Transverse colon (tissue), 4 donors: Measurements from ENCODE around the gene ASPG. TPM values are rescaled to one million over a fixed set of nuclear protein-coding genes. Genes with fewer than 3 reads are reported as not detected.
A peak's percentile ranks its signal among the peaks of the same experiment; 100 is the strongest.

Source experiments
- DNase-seq: peaks from one replicate; pipeline ENCODE4 v3.0.0-alpha.2; 2019
- H3K27ac ChIP-seq, 4 donors: fragments of 200-600 bp; sonication (generic); 2 replicates each; pipeline ENCODE4 v1.5.1; 2016 to 2018; ENCODE audit warnings: inconsistent platforms in 4 of 4
- H3K27me3 ChIP-seq: fragments of 200-600 bp; sonication (generic); 2 replicates; pipeline ENCODE4 v1.5.1; 2017; ENCODE audit warnings: inconsistent platforms
- H3K36me3 ChIP-seq, 4 donors: fragments of 200-600 bp; sonication (generic); 2 replicates each; pipeline ENCODE4 v1.5.1; 2017 to 2019; ENCODE audit warnings: inconsistent platforms in 4 of 4
- H3K4me1 ChIP-seq, 4 donors: fragments of 200-600 bp; sonication (generic); 2 replicates each; pipeline ENCODE4 v1.5.1; 2017 to 2020; ENCODE audit warnings: inconsistent platforms in 4 of 4
- H3K4me3 ChIP-seq, 4 donors: fragments of 200-600 bp; sonication (generic); 1 replicate in 1 of 4; 2 replicates in 3 of 4; pipeline versions ENCODE4 v1.5.1 to v1.6.1; 2017 to 2019; ENCODE audit warnings: inconsistent platforms in 4 of 4
- H3K9me3 ChIP-seq, 2 donors: fragments of 200-600 bp; sonication (generic); 2 replicates each; pipeline ENCODE4 v1.5.1; 2017 to 2019; ENCODE audit warnings: inconsistent platforms in 2 of 2
- CTCF ChIP-seq, 5 experiments: fragments of 200-600 bp in 3 of 5; fragments of 450-650 bp in 2 of 5; sonication (generic) in 3 of 5; IDR thresholded peaks; 1 replicate in 2 of 5; 2 replicates in 3 of 5; pipeline ENCODE4 v1.5.1; 2016 to 2017; ENCODE audit warnings: antibody characterized with exemption in 5 of 5, inconsistent platforms in 3 of 5, mild to moderate bottlenecking in 2 of 5, moderate library complexity in 1 of 5
- EP300 ChIP-seq: sonication (generic); formaldehyde crosslinking; IDR thresholded peaks from one replicate; pipeline ENCODE4 v1.6.1; 2017; ENCODE audit warnings: antibody characterized with exemption, low read depth
- POLR2A ChIP-seq: fragments of 450-650 bp; IDR thresholded peaks from one replicate; pipeline ENCODE4 v1.6.1; 2016; ENCODE audit warnings: antibody characterized with exemption, mild to moderate bottlenecking, moderate library complexity
- POLR2AphosphoS5 ChIP-seq, 3 donors: sonication (generic); formaldehyde crosslinking; IDR thresholded peaks; one replicate each; pipeline ENCODE4 v1.6.1; 2016; ENCODE audit warnings: antibody characterized with exemption in 3 of 3
- WGBS, 2 donors: methylation state at CpG; one replicate each; pipeline ENCODE4 v1.1.5; 2018; ENCODE audit warnings: low coverage in 1 of 2; 5-methylcytosine and 5-hydroxymethylcytosine counted together
- in situ Hi-C, 4 donors: fragments of 200-750 bp; cut with MboI; loops; one replicate each; pipeline versions ENCODE4 v1.15.0 to v1.15.1; 2017; ENCODE audit warnings: low sequenced_read_pairs in 3 of 4, low pct_ligation_motif_present in 1 of 4, low pct_unique_long_range_greater_than_20kb in 1 of 4
- intact Hi-C: fragments of 100-400 bp; cut with DNase I; formaldehyde crosslinking; loops from one replicate; pipeline ENCODE4 v1.15.1; 2023; ENCODE audit warnings: low total_unique reads
- total RNA-seq, 4 donors: library from RNA; depleted of rRNA; stranded (reverse); fragments of >200 nt; gene quantifications; one replicate each; pipeline ENCODE4 v1.1.0, GENCODE V29; 2016

Gene ASPG
- total RNA-seq, 4 donors from 2014 or later = 4.4 to 20.3 (median 8.7) TPM

- in situ Hi-C loops (no loop called here), intact Hi-C loops (no loop called here)
- no peak for DNase-seq
- H3K27me3 ChIP-seq = peaks cover 9% of the 10 kb centered on the region
- 96 to 98% methylated on average over 3 of the region's 3 CpGs for WGBS, 2 donors
- no peak overlapping the region for H3K27ac ChIP-seq
- H3K9me3 ChIP-seq = no peaks in the 10 kb centered on the region
- TF ChIP-seq POLR2AphosphoS5 (IDR thresholded peaks at IDR 0.05) = no peak
- no peak for TF ChIP-seq POLR2A
- TF ChIP-seq CTCF (IDR thresholded peaks at IDR 0.05) = no peak
- no peak for TF ChIP-seq EP300
- no peaks in the 10 kb centered on the region for H3K4me1 ChIP-seq
- no peaks in the 10 kb centered on the region for H3K36me3 ChIP-seq
- H3K4me3 ChIP-seq = no peak overlapping the region
These were observed 37.7 kb upstream of the ASPG start for GRCh38 chr14:104047761-104048160.

- TF ChIP-seq POLR2AphosphoS5 (IDR thresholded peaks at IDR 0.05) (peak in 1 of 3 donors; percentile 50), CTCF (IDR thresholded peaks at IDR 0.05) (no peak)
- no peaks in the 10 kb centered on the region for H3K4me1 ChIP-seq
- DNase-seq = no peak
- no peak overlapping the region for H3K27ac ChIP-seq
- intact Hi-C loops (no loop called here), in situ Hi-C loops (no loop called here)
- 71% methylated on average over 2 of the region's 2 CpGs; no CpG with 5 or more reads in 1 of the 2 donors for WGBS, 2 donors
- peaks cover 9% of the 10 kb centered on the region for H3K27me3 ChIP-seq
- no peaks in the 10 kb centered on the region for H3K9me3 ChIP-seq
- H3K36me3 ChIP-seq = no peaks in the 10 kb centered on the region
- H3K4me3 ChIP-seq = no peak overlapping the region
These were observed 36.6 kb upstream of the ASPG start for GRCh38 chr14:104048758-104049507.

- TF ChIP-seq CTCF (IDR thresholded peaks at IDR 0.05) (no peak), POLR2A (no peak), POLR2AphosphoS5 (IDR thresholded peaks at IDR 0.05) (no peak), EP300 (no peak)
- no peaks in the 10 kb centered on the region for H3K4me1 ChIP-seq
- H3K27me3 ChIP-seq = peaks cover 9% of the 10 kb centered on the region
- 67 to 71% methylated on average over 5 to 9 of the region's 9 CpGs for WGBS, 2 donors
- no peak overlapping the region for H3K4me3 ChIP-seq
- peak overlapping the region in 1 of 4 donors; percentile 18 for H3K27ac ChIP-seq
- no peaks in the 10 kb centered on the region for H3K9me3 ChIP-seq
- in situ Hi-C loops = no loop called here
- no peaks in the 10 kb centered on the region for H3K36me3 ChIP-seq
- DNase-seq = no peak
- intact Hi-C loops = no loop called here
These were observed 35.8 kb upstream of the ASPG start for GRCh38 chr14:104049576-104050240.

- Histone ChIP-seq H3K4me3 (no peak overlapping the region), H3K27ac (no peak overlapping the region), H3K9me3 (no peaks in the 10 kb centered on the region), H3K27me3 (peaks cover 9% of the 10 kb centered on the region), H3K36me3 (no peaks in the 10 kb centered on the region), H3K4me1 (no peaks in the 10 kb centered on the region)
- 81 to 85% methylated on average over 5 of the region's 5 CpGs for WGBS, 2 donors
- DNase-seq = no peak
- intact Hi-C loops = no loop called here
- no peak for TF ChIP-seq POLR2A
- no peak for TF ChIP-seq CTCF (IDR thresholded peaks at IDR 0.05)
- TF ChIP-seq POLR2AphosphoS5 (IDR thresholded peaks at IDR 0.05) = no peak
- no peak for TF ChIP-seq EP300
- in situ Hi-C loops = no loop called here
These were observed 34.2 kb upstream of the ASPG start for GRCh38 chr14:104051092-104051813.
